Vagina (tissue), 2 donors: ENCODE data around the gene NHP2.

Source experiments
- POLR2A ChIP-seq, 2 donors: fragments of 450-650 bp; IDR thresholded peaks; one replicate each; pipeline ENCODE4 v1.6.1; 2017; ENCODE audit warnings: antibody characterized with exemption in 2 of 2, mild to moderate bottlenecking in 2 of 2, moderate library complexity in 2 of 2
- TF ChIP-seq, protein P1 (sequence below), 3 experiments: fragments of 450-650 bp in 2 of 3; fragments of 200-600 bp in 1 of 3; sonication (generic) in 1 of 3; IDR thresholded peaks; one replicate each; pipeline ENCODE4 v1.5.1; 2017 to 2019; ENCODE audit warnings: antibody characterized with exemption in 3 of 3, mild to moderate bottlenecking in 2 of 3, moderate library complexity in 2 of 3

DNA sequence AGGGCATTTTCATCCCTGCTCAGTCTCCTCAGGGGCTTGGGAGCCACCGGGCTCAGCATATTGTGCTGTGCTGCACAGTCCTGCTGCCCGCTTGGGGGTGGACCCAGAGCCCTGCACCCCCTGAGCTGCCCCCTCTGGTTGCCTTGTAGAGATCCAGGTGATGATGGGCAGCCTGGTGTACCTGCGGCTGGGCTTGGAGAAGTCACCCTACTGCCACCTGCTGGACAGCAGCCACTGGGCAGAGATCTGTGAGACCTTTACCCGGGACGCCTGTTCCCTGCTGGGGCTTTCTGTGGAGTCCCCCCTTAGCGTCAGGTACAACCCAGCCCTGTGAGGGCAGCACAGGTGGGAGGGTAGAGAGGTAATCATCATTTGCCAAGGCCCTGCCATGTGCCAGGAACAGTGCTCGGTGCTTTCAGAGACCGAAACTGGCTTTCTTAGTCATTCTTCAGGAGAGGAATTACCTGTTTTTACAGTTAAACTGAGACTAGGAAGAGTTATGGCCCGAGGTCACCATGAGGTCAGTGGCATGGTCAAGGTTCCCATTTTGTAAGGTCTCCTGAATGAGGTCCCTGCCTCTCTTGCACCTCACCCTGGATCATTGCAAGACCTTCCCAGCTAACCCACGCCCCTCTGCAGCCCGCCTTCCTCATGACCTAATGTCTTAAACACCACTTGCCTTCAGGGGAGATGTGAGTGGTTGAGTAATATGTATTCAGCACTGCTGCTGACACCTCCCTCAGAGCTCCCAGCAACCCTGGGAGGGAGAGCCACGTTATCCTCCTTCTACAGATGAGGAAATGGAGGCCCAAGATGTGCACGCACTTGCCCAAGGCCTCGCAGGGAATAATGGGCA lies 7.5 kb downstream of the NHP2 start:
- TF ChIP-seq, protein P1, sequence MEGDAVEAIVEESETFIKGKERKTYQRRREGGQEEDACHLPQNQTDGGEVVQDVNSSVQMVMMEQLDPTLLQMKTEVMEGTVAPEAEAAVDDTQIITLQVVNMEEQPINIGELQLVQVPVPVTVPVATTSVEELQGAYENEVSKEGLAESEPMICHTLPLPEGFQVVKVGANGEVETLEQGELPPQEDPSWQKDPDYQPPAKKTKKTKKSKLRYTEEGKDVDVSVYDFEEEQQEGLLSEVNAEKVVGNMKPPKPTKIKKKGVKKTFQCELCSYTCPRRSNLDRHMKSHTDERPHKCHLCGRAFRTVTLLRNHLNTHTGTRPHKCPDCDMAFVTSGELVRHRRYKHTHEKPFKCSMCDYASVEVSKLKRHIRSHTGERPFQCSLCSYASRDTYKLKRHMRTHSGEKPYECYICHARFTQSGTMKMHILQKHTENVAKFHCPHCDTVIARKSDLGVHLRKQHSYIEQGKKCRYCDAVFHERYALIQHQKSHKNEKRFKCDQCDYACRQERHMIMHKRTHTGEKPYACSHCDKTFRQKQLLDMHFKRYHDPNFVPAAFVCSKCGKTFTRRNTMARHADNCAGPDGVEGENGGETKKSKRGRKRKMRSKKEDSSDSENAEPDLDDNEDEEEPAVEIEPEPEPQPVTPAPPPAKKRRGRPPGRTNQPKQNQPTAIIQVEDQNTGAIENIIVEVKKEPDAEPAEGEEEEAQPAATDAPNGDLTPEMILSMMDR (IDR thresholded peaks at IDR 0.05) = peak; percentile 29 to 55 (median 54)
- no peak for TF ChIP-seq POLR2A (IDR thresholded peaks at IDR 0.05)
